ENCODE results near the gene DMPK. TPM values are rescaled to one million over a fixed set of nuclear protein-coding genes. Genes with fewer than 3 reads are reported as not detected.
"Not testable (repeated sequence)": the region's sequence is repeated elsewhere in the genome, so short reads cannot be mapped to it uniquely, and the experiment has no call there.

Gene DMPK
- total RNA-seq, 4 donors from 2014 or later = 19.1 to 237 (median 69.2) TPM

DNA sequence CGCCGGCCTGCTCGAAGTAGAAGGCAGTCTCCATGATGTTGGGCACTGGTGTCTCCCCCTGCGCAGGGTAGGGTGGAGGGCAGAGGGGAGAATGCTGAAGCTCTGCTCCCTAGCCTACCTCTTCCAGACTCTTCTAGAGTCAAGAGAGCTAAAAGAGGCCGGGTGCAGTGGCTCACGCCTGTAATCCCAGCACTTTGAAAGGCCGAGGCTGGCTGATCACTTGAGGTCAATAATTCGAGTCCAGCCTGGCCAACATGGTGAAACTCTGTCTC lies 22.6 kb upstream of the DMPK start:
- in situ Hi-C loops (cut with MboI; ENCODE audit: low pct_ligation_motif_present in 1 of 4, low pct_unique_long_range_greater_than_20kb in 1 of 4, low sequenced_read_pairs in 3 of 4) (no loop called here), intact Hi-C loops (cut with DNase I; ENCODE audit: low total_unique reads) (no loop called here)
- WGBS, 2 donors (ENCODE audit: low coverage in 1 of 2) = 88% methylated on average over 8 of the region's 8 CpGs; no CpG with 5 or more reads in 1 of the 2 donors
- no peak for TF ChIP-seq POLR2A (IDR thresholded peaks at IDR 0.05)
- TF ChIP-seq EP300 (IDR thresholded peaks at IDR 0.05; ENCODE audit: low read depth) = no peak
- TF ChIP-seq POLR2AphosphoS5 (IDR thresholded peaks at IDR 0.05) = no peak
- TF ChIP-seq, protein P1, sequence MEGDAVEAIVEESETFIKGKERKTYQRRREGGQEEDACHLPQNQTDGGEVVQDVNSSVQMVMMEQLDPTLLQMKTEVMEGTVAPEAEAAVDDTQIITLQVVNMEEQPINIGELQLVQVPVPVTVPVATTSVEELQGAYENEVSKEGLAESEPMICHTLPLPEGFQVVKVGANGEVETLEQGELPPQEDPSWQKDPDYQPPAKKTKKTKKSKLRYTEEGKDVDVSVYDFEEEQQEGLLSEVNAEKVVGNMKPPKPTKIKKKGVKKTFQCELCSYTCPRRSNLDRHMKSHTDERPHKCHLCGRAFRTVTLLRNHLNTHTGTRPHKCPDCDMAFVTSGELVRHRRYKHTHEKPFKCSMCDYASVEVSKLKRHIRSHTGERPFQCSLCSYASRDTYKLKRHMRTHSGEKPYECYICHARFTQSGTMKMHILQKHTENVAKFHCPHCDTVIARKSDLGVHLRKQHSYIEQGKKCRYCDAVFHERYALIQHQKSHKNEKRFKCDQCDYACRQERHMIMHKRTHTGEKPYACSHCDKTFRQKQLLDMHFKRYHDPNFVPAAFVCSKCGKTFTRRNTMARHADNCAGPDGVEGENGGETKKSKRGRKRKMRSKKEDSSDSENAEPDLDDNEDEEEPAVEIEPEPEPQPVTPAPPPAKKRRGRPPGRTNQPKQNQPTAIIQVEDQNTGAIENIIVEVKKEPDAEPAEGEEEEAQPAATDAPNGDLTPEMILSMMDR (IDR thresholded peaks at IDR 0.05) = no peak
- no peak overlapping the region for H3K4me3 ChIP-seq
- H3K4me1 ChIP-seq = peaks cover 0 to 5% (median 2%) of the 10 kb centered on the region in 4 donors
- H3K27me3 ChIP-seq = peaks cover 5% of the 10 kb centered on the region
- no peak for DNase-seq
- no peaks in the 10 kb centered on the region for H3K36me3 ChIP-seq
- H3K9me3 ChIP-seq = no peaks in the 10 kb centered on the region
- H3K27ac ChIP-seq = no peak overlapping the region

DNA sequence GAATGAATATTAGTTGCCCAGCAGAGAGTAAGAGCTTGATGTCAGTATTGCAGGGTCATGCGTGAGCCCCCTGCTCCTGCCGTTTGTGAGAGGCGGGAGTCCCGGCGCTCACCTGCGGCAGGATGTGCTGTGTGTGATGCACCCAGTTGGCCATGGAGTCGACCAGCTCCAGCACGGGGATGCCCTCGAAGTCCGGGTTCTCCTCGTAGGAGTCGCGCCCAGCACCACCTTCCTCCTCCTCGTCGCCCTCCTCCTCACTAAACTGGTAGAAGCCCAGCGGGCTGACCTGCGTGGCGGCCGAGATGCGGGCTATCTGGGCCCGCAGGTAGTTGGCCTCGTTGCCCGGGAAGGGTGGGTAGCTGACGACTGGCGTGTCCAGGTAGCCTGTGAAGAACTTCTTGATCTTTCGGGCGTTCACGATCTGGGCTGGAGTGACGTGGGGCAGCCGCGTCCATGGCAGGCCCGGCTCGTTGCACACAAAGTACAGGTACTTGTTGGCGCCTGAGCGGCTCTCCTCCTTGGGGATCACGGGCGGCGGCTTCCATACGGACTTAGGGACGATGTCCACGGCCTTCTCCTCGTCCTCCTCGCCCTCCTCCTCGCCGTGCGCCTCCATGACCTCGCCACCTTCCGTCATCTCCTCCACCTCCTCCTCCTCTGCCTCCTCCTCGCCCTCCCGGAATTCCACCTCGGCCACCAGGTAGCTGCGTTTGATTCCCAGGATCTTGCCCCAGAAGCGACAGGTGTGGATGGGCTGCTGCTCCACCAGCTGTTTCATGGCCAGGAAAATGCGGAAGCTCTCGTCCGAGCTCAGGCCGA lies 22.1 kb upstream of the DMPK start:
- in situ Hi-C loops (cut with MboI; ENCODE audit: low pct_ligation_motif_present in 1 of 4, low pct_unique_long_range_greater_than_20kb in 1 of 4, low sequenced_read_pairs in 3 of 4) (no loop called here), intact Hi-C loops (cut with DNase I; ENCODE audit: low total_unique reads) (no loop called here)
- no peaks in the 10 kb centered on the region for H3K36me3 ChIP-seq
- WGBS, 2 donors (ENCODE audit: low coverage in 1 of 2) = 88% methylated on average over 52 of the region's 57 CpGs; no CpG with 5 or more reads in 1 of the 2 donors
- H3K4me1 ChIP-seq = peaks cover 0 to under 1% (median under 1%) of the 10 kb centered on the region in 4 donors
- no peak for DNase-seq
- H3K4me3 ChIP-seq = no peak overlapping the region
- no peak overlapping the region for H3K27ac ChIP-seq
- TF ChIP-seq, protein P1 (IDR thresholded peaks at IDR 0.05) = no peak
- TF ChIP-seq POLR2AphosphoS5 (IDR thresholded peaks at IDR 0.05) = no peak
- TF ChIP-seq POLR2A (IDR thresholded peaks at IDR 0.05) = no peak
- no peak for TF ChIP-seq EP300 (IDR thresholded peaks at IDR 0.05; ENCODE audit: low read depth)
- H3K27me3 ChIP-seq = peaks cover 5% of the 10 kb centered on the region
- H3K9me3 ChIP-seq = no peaks in the 10 kb centered on the region

DNA sequence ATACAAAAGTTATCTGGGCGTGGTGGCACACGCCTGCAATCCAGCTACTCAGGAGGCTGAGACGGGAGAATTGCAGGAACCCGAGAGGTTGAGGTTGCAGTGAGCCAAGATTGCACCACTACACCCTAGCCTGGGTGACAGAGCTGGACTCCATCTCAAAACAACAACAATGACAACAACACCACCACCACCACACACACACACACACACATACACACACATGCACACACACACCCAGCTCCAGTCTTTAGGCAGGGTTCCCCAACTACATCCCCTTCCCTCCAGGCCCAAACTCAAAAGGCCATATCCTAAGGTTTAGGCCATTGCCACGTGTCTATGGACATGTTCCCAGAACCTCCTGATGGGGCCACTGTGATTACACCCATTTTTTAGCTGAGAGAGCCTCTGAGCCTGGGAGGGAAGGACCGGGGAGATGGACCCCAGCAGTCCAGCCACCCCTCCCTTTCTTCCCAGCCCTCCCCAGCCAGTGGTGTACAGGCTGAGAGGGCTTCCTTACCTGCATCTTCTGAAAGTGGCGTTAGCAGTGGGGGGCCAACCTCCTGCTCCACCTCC lies 19.4 kb upstream of the DMPK start:
- WGBS, 2 donors (ENCODE audit: low coverage in 1 of 2) = 73 to 100% methylated on average over 1 to 7 of the region's 7 CpGs
- peaks cover 0 to 8% (median 5%) of the 10 kb centered on the region in 4 donors for H3K4me1 ChIP-seq
- H3K36me3 ChIP-seq = no peaks in the 10 kb centered on the region
- in situ Hi-C loops (cut with MboI; ENCODE audit: low pct_ligation_motif_present in 1 of 4, low pct_unique_long_range_greater_than_20kb in 1 of 4, low sequenced_read_pairs in 3 of 4) = no loop called here
- intact Hi-C loops (cut with DNase I; ENCODE audit: low total_unique reads) = no loop called here
- no peaks in the 10 kb centered on the region for H3K9me3 ChIP-seq
- no peak overlapping the region for H3K27ac ChIP-seq
- no peak for DNase-seq
- no peak overlapping the region for H3K4me3 ChIP-seq
- H3K27me3 ChIP-seq = peaks cover 5% of the 10 kb centered on the region
- TF ChIP-seq POLR2A (IDR thresholded peaks at IDR 0.05) = no peak
- TF ChIP-seq, protein P1 (IDR thresholded peaks at IDR 0.05) = no peak
- TF ChIP-seq EP300 (IDR thresholded peaks at IDR 0.05; ENCODE audit: low read depth) = no peak
- no peak for TF ChIP-seq POLR2AphosphoS5 (IDR thresholded peaks at IDR 0.05)

DNA sequence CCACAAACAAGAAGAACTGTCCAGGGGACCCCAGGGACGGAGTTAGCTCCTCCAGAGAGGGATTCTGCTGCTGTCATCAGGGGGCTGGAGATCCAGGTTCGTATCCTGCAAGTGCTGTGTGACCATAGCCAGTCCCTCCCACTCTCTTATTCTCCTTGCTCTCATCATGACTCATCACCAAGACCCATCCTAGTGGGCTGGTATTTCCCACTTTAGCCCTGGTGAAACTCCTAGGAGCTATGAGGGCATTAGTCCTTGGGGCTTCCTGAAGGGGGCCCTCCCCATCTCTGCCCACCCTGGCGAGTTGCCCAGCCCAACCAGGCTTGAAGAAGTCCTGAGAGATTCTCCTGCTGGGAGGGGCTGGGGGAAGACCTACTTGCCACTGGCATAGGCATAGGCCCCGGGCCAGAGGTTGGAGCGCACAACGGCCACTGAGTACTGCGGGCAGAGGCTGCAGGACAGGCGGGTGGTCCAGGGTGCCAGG lies 17.8 kb upstream of the DMPK start:
- TF ChIP-seq POLR2A (IDR thresholded peaks at IDR 0.05) = no peak
- DNase-seq = no peak
- Histone ChIP-seq H3K27me3 (peaks cover 5% of the 10 kb centered on the region), H3K4me1 (peaks cover 0 to 8% (median 5%) of the 10 kb centered on the region in 4 donors), H3K4me3 (no peak overlapping the region), H3K27ac (no peak overlapping the region), H3K36me3 (no peaks in the 10 kb centered on the region), H3K9me3 (no peaks in the 10 kb centered on the region)
- in situ Hi-C loops (cut with MboI; ENCODE audit: low pct_ligation_motif_present in 1 of 4, low pct_unique_long_range_greater_than_20kb in 1 of 4, low sequenced_read_pairs in 3 of 4) (no loop called here), intact Hi-C loops (cut with DNase I; ENCODE audit: low total_unique reads) (no loop called here)
- 88% methylated on average over 7 of the region's 8 CpGs; no CpG with 5 or more reads in 1 of the 2 donors for WGBS, 2 donors (ENCODE audit: low coverage in 1 of 2)

DNA sequence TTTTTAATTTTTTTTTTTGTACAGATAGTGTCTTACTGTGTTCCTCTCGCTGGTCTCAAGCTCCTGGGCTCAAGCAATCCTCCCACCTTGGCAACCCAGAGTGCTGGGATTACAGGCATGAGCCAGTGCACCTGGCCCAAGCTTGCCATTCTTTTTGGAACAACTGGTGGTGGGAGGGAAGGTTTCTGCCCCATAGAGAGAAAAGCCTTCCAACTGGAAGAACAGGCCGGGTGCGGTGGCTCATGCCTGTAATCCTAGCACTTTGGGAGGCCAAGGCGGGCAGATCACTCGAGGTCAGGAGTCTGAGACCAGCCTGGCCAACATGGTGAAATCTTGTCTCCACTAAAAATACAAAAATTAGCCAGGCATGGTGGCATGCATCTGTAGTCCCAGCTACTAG lies 17.3 kb upstream of the DMPK start:
- 80 to 87% methylated on average over 1 to 5 of the region's 5 CpGs for WGBS, 2 donors (ENCODE audit: low coverage in 1 of 2)
- H3K9me3 ChIP-seq; DNase-seq; in situ Hi-C loops (cut with MboI; ENCODE audit: low pct_ligation_motif_present in 1 of 4, low pct_unique_long_range_greater_than_20kb in 1 of 4, low sequenced_read_pairs in 3 of 4); H3K4me1 ChIP-seq; H3K36me3 ChIP-seq; H3K27me3 ChIP-seq; intact Hi-C loops (cut with DNase I; ENCODE audit: low total_unique reads); H3K27ac ChIP-seq; H3K4me3 ChIP-seq: not testable (repeated sequence)

All from transverse colon (tissue), 4 donors.